NCI-H146 (cell line): Measurements from ENCODE around the gene AQP5.
"Not testable (repeated sequence)": the region's sequence is repeated elsewhere in the genome, so short reads cannot be mapped to it uniquely, and the experiment has no call there.

Source experiments
- DNase-seq: peaks from one replicate; lab custom pipeline; 2025; lab: John Stamatoyannopoulos, UW

Gene AQP5

DNA sequence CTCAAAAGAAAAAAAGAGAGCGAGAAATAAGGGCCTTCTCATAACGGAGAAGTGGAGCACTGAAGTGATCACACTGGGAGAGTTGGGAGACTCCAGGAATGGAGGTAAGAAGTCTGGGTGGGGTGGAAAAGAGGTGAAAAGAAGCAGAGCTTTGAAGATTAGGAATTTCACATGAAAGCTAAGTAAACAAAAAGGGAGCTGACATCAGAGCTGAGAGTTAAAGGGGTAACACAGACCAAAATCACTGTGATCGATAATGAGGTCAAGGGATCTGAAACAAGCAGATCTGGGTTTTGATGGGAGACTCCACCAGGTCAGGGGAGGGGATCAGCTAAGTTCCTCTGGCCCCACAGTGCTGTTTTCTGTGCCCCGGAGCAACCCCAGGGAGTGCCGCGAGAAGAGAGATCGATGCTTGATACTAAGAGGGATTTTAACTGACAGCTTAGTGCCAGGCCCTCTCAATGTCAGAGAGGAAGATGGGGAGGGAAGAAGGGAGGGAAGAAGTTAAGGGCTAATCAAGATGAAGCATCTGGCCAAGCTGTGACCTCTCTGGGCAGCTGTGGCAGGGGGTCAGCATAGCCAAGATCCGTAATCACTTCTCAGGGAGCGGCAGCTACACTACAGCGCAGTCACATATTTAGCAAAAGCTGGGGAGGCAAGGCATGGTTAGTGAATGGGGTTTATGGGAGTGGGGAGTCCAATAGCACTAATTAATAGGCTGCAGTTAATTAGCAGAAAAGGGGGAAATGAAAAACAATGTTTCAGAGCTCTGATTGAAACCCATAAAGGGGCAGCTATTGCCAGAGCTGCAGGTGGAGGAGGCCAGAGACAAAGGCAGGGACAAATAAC lies 19.1 kb downstream of the AQP5 start:
- DNase-seq, result no peak

GRCh38 chr12:49982246-49983087 lies 20.8 kb downstream of the AQP5 start:
- DNase-seq, result no peak

GRCh38 chr12:49983892-49984291 lies 22.2 kb downstream of the AQP5 start:
- no peak for DNase-seq

- no peak for DNase-seq
Observed at GRCh38 chr12:49984476-49985359, 23.0 kb downstream of the AQP5 start.

- DNase-seq, result no peak
Observed at GRCh38 chr12:49985981-49986380, 24.3 kb downstream of the AQP5 start.

DNA sequence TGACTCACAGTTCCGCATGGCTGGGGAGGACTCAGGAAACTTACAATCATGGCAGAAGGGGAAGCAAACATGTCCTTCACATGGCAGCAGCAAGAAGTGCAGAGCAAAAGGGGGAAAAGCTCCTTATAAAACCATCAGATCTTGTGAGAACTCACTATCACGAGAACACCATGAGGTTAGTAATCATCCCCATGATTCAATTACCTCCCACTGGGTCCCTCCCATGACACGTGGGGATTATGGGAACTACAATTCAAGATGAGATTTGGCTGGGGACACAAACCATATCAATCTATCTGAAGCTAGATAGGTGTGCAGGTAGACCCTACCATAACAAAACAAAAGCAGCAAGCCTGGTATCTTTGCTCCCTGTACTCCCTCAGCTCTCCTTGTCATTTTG lies 24.8 kb downstream of the AQP5 start:
- DNase-seq, result not testable (repeated sequence)

DNA sequence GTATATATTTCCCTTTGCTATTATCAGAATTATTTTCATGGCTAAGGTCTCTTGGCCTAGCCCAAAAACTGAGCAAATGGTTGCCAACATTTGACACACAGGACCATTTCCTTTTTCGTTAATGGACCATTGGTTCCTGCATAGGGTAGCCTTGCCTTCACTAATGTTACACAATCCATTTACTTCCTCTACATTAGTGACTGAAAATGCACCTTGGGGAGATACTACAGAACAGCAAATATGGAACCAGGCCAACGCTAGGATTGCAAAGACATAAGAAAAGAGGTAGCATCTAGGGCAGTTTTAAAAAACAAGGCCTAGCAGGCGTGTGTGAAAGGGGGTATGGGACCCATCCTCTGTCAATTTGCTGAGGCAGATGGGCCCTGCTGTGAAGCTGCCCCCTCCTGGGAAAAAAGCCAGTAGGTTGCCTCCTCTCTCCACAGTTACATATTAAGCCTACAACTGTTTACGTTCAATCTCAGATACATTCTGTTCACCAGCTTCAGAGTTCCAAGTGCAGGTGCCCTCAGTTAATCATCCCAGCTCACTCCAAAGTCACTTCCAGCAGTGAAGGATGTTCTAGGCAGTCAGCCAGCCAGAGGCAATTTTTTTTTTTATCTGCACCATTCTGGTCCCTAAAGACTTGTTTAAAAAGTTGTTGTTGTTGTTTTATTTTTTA lies 26.1 kb downstream of the AQP5 start:
- DNase-seq, result no peak

DNA sequence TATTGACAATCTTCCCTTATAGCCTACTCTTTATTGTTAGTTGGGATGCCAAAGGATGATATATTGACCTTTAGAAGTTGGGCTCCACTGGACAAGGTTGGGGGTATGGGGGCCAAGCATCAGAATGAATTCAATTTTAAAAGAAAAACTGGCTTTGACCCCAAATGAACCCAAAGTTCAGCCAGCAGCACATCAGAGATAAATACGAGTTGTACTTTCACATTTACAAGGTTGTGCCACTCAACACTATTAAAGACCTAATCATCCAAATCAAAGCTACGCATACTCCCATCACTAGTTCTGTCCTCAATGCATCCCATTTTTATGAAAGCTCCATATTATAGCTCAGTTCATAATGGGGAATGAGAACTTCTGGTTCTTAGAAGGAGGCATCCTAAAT lies 27.7 kb downstream of the AQP5 start:
- DNase-seq, result not testable (repeated sequence)

- DNase-seq, result no peak
Observed at GRCh38 chr12:49990273-49990672, 28.6 kb downstream of the AQP5 start.

GRCh38 chr12:49998453-49998852 lies 36.8 kb downstream of the AQP5 start:
- DNase-seq, result no peak

GRCh38 chr12:50003595-50003994 lies 41.9 kb downstream of the AQP5 start:
- DNase-seq, result no peak

DNA sequence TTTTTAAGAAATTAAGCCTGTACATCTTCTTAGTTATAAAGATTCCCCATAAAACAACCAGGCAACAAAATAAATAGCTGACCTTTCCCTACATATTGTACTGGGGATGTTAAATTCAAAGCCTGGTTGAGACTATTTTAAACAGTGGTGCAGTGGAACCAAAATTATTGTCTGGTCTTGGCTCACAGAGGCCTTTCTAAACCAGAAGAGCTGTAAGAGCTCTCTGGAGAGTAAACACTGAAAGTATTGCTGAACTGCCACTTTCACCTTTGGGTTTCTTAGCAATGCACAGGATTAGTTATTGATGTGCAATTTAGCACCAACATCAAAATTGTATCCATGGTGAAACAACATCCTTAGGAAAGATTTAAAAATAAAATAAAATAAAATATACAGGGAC lies 43.0 kb downstream of the AQP5 start:
- no peak for DNase-seq

- no peak for DNase-seq
Observed at GRCh38 chr12:50005175-50005574, 43.5 kb downstream of the AQP5 start.

- no peak for DNase-seq
Observed at GRCh38 chr12:50006280-50006679, 44.6 kb downstream of the AQP5 start.

GRCh38 chr12:50006754-50007442 lies 45.2 kb downstream of the AQP5 start:
- peak; percentile 47 for DNase-seq

DNA sequence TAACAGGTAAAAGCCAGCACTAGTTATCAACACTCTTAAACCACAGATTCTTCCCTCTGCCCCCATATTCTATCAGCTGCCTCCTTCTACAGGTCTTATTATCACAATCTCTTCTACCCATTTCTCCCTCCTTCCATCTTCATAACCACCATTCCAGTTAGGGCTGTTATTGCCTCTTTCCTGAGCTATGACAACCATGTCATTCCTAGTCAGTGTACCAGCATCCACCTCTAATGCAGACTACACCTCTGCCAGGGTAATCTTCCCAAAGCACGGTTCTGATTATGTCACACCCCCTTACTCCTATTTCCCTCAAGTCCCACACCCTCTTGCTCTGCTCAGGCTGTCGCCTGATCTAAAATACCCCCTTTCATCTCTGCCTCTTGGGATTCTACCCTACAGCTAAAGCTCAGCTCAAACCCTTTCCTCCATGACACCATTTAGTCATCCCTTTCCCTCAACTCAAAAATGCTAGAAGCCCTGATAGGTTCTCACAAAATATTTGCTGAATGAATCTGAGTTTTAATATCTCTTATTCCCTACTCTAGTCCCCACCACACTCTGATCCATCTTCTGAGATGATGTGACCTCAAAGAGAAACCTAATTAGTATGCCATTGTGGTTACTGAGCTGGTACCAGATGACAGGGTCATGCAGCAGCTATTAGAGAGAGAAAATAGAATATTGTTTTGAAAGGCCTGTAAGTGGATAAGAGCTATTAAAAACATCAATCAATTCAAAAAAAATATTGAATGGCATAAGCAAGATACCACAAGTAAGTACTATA lies 51.9 kb downstream of the AQP5 start:
- no peak for DNase-seq

DNA sequence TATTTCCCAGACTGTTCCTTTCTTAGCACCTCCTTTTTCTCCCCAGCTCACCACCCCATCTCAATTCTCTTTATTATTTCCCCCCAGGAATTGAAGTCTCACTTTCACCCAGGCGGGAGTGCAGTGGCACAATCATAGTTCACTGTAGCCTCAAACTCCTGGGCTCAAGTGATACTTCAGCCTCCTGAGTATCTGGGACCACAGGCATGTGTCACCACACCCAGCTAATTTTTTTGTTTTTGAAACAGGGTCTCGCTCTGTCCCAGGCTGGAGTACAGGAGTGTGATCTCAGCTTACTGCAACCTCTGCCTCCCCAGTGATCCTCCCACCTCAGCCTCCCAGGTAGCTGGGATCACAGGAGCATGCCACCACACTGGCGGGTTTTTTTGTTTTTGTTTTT lies 52.7 kb downstream of the AQP5 start:
- no peak for DNase-seq
